HepG2 (cell line): ENCODE measurements around the gene CAVIN1. TPM values are rescaled to one million over a fixed set of nuclear protein-coding genes. Genes with fewer than 3 reads are reported as not detected.

Experiments used
- ATF6 ChIP-seq: sonication (generic); formaldehyde crosslinking; conservative IDR thresholded peaks from 2 replicates; pipeline ENCODE4 v1.4.0; 2020; ENCODE audit warnings: missing genetic modification reagents
- FOSL2 ChIP-seq: sonication (generic); formaldehyde crosslinking; IDR thresholded peaks from 2 replicates; pipeline ENCODE4 v1.4.0; 2020; ENCODE audit warnings: missing genetic modification reagents
- HDAC1 ChIP-seq: sonication (generic); formaldehyde crosslinking; IDR thresholded peaks from 2 replicates; pipeline ENCODE4 v1.5.1; 2020; ENCODE audit warnings: mild to moderate bottlenecking, missing genetic modification reagents
- HMG20B ChIP-seq: conservative IDR thresholded peaks from 2 replicates; pipeline ENCODE4 v1.6.1; 2016; ENCODE audit warnings: missing genetic modification reagents, missing compliant biosample characterization
- MAFK ChIP-seq, 2 experiments: IDR thresholded peaks in 1 of 2; conservative IDR thresholded peaks in 1 of 2; 2 replicates each; pipeline ENCODE4 v1.6.1; 2011; ENCODE audit warnings: improper control_type of control experiment in 2 of 2, low read length in 2 of 2
- MXD1 ChIP-seq: sonication (generic); formaldehyde crosslinking; IDR thresholded peaks from 2 replicates; pipeline ENCODE4 v1.4.0; 2020; ENCODE audit warnings: mild to moderate bottlenecking, missing genetic modification reagents
- RFX1 ChIP-seq: fragments of 450-650 bp; IDR thresholded peaks from 2 replicates; pipeline ENCODE4 v1.6.1; 2017
- SAP130 ChIP-seq: IDR thresholded peaks from 2 replicates; pipeline ENCODE4 v1.6.1; 2016; ENCODE audit warnings: low read depth
- SRSF4 ChIP-seq: fragments of 200-400 bp; formaldehyde crosslinking; IDR thresholded peaks from one replicate; pipeline ENCODE4 v1.6.1; 2018; ENCODE audit warnings: mild to moderate bottlenecking, low read depth, low read length, moderate library complexity; ENCODE audit not compliant: poor library complexity, severe bottlenecking
- THAP7 ChIP-seq: sonication (generic); formaldehyde crosslinking; IDR thresholded peaks from 2 replicates; pipeline ENCODE4 v1.8.1; 2023; ENCODE audit warnings: mild to moderate bottlenecking, missing genetic modification reagents
- TRAFD1 ChIP-seq: sonication (generic); formaldehyde crosslinking; IDR thresholded peaks from 2 replicates; pipeline ENCODE4 v1.5.1; 2020; ENCODE audit warnings: missing genetic modification reagents, mild to moderate bottlenecking, borderline replicate concordance
- XRCC5 ChIP-seq: fragments of 200-400 bp; formaldehyde crosslinking; optimal IDR thresholded peaks from 2 replicates; pipeline ENCODE3; 2017; ENCODE audit warnings: mild to moderate bottlenecking, low read length
- YEATS2 ChIP-seq: sonication (generic); formaldehyde crosslinking; IDR thresholded peaks from 2 replicates; pipeline ENCODE4 v1.4.0; 2020; ENCODE audit warnings: missing genetic modification reagents, borderline replicate concordance
- ZBTB43 ChIP-seq: sonication (generic); formaldehyde crosslinking; conservative IDR thresholded peaks from 2 replicates; pipeline ENCODE4 v1.4.0; 2020; ENCODE audit warnings: missing genetic modification reagents
- ZGPAT ChIP-seq: IDR thresholded peaks from 2 replicates; pipeline ENCODE4 v1.6.1; 2016; ENCODE audit warnings: mild to moderate bottlenecking
- ZNF770 ChIP-seq: sonication (generic); formaldehyde crosslinking; IDR thresholded peaks from 2 replicates; pipeline ENCODE4 v1.5.0; 2020; ENCODE audit warnings: mild to moderate bottlenecking, missing genetic modification reagents
- ZNF777 ChIP-seq: sonication (generic); formaldehyde crosslinking; IDR thresholded peaks from 2 replicates; pipeline ENCODE4 v1.4.0; 2020; ENCODE audit warnings: missing genetic modification reagents
- polyA plus RNA-seq, 8 experiments: library from polyadenylated mRNA; depleted of rRNA in 3 of 8; stranded (reverse) in 7 of 8; unstranded in 1 of 8; fragments of >200 nt; fragmentation: Illumina TruSeq in 4 of 8; extraction: Trizol in 4 of 8; gene quantifications; 2 replicates each; pipeline versions ENCODE4 v1.2.1 to v1.2.3, GENCODE V29; 2011 to 2016; ENCODE audit warnings: low read depth in 4 of 8, missing spikeins in 1 of 8, mixed read lengths in 1 of 8; ENCODE audit not compliant: insufficient read depth in 1 of 8
- total RNA-seq, 5 experiments: library from RNA; depleted of rRNA; stranded (reverse); fragments of >200 nt; fragmentation: Illumina TruSeq; extraction: Trizol; gene quantifications; 2 replicates each; pipeline ENCODE4 v1.2.3, GENCODE V29; 2016; ENCODE audit warnings: low read depth in 1 of 5

Gene CAVIN1
- total and polyA plus RNA-seq, 2 of the 13 experiments (the other 11 are each of a cell fraction or from before 2014, with no cell fraction given), result 15.9 to 25.5 TPM

- TF ChIP-seq TRAFD1, result no peak
- no peak for TF ChIP-seq ATF6 (CRISPR knock-in tag)
- peak; percentile 87 for TF ChIP-seq FOSL2 (CRISPR knock-in tag)
- no peak for TF ChIP-seq MXD1 (CRISPR knock-in tag)
- no peak for TF ChIP-seq SRSF4
- no peak for TF ChIP-seq HMG20B (CRISPR knock-in tag)
- no peak for TF ChIP-seq YEATS2
- TF ChIP-seq XRCC5, result no peak
- TF ChIP-seq HDAC1, result no peak
- no peak for TF ChIP-seq RFX1
- TF ChIP-seq ZGPAT, result no peak
- TF ChIP-seq MAFK (conservative IDR thresholded peaks at IDR 0.05 in 1 of 2, IDR thresholded peaks at IDR 0.05 in 1 of 2; ENCODE audit: low read length in 2 of 2), result no peak
- no peak for TF ChIP-seq THAP7
- no peak for TF ChIP-seq ZNF770
- TF ChIP-seq SAP130 (CRISPR knock-in tag), result peak; percentile 63
- TF ChIP-seq ZNF777 (CRISPR knock-in tag), result no peak
- peak; percentile 97 for TF ChIP-seq ZBTB43 (CRISPR knock-in tag)
Measured at GRCh38 chr17:42436391-42436790, 13.3 kb upstream of the CAVIN1 start (continued).
